ENCODE measurements around the gene AMIGO3.

AMIGO3 gene

GRCh38 chr3:49721596-49721895 is 2.1 kb upstream of the AMIGO3 start:
- TF ChIP-seq POLR2A (IDR thresholded peaks at IDR 0.05; ENCODE audit: low read length) (no peak), GATA1 (IDR thresholded peaks at IDR 0.05; ENCODE audit: low read depth, low read length) (no peak)
- no peak for DNase-seq

DNA sequence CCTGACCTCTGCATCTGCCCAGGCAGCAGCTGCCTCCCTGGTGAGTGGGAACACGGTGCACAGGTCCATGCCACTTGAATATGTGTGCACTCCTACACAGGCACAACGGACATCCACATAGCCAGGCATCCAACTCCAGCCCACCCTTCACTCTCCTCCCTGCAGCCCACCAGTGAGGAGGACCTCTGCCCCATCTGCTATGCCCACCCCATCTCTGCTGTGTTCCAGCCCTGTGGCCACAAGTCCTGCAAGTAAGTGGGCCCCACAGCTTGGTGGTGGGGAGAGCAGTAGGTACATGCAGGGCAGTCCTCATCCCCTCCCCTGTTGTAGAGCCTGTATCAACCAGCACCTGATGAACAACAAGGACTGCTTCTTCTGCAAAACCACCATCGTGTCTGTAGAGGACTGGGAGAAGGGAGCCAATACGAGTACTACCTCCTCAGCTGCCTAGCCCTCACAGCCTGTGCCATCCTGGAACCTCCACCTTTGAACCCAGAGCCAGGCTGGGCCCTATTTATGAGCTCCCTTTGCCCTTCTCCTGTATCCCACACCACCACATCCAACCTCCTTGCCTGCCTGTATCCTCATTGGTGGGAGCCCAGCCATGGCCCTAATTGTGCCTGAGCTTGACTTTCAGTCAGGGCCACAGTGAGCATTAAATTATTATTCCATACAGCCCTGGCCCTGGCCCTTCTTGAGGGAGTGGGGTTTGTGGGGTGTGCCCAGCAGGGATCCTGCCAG is 1.5 kb upstream of the AMIGO3 start:
- DNase-seq = no peak
- TF ChIP-seq POLR2A (IDR thresholded peaks at IDR 0.05; ENCODE audit: low read length) (peak; percentile 64), GATA1 (IDR thresholded peaks at IDR 0.05; ENCODE audit: low read depth, low read length) (no peak)

GRCh38 chr3:49718858-49719213 is 648 bp downstream of the AMIGO3 start:
- DNase-seq = no peak
- TF ChIP-seq GATA1 (IDR thresholded peaks at IDR 0.05; ENCODE audit: low read depth, low read length) (no peak), POLR2A (IDR thresholded peaks at IDR 0.05; ENCODE audit: low read length) (no peak)

GRCh38 chr3:49717959-49718857 is 1.3 kb downstream of the AMIGO3 start:
- no peak for TF ChIP-seq GATA1 (IDR thresholded peaks at IDR 0.05; ENCODE audit: low read depth, low read length)
- no peak for TF ChIP-seq POLR2A (IDR thresholded peaks at IDR 0.05; ENCODE audit: low read length)
- peak; percentile 41 to 48 for DNase-seq

GRCh38 chr3:49717211-49717958 is 2.1 kb downstream of the AMIGO3 start:
- DNase-seq = no peak
- TF ChIP-seq POLR2A (IDR thresholded peaks at IDR 0.05; ENCODE audit: low read length) = no peak
- TF ChIP-seq GATA1 (IDR thresholded peaks at IDR 0.05; ENCODE audit: low read depth, low read length) = no peak

GRCh38 chr3:49716691-49717210 is 2.7 kb downstream of the AMIGO3 start:
- TF ChIP-seq POLR2A (IDR thresholded peaks at IDR 0.05; ENCODE audit: low read length) (no peak), GATA1 (IDR thresholded peaks at IDR 0.05; ENCODE audit: low read depth, low read length) (no peak)
- no peak for DNase-seq

DNA sequence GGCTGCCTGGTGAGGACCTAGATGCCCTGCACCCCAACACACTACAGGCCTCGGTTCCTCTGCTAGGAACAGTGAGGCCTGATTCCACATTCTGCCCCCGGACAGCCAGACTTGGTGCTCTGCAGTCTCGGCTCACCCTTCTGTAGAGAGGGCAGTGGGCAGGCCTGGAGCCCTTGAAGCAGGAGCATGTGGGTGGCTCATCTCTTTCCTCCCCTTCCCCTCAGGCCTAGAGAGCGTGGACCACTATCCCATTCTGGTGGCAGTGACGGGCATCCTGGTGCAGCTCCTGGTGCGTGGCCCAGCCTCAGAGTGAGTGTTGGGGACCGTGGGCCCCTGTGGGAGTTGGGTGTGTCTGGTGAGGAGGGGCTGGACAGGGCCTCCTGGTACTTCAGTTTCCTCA is 3.3 kb downstream of the AMIGO3 start:
- DNase-seq = no peak
- TF ChIP-seq POLR2A (IDR thresholded peaks at IDR 0.05; ENCODE audit: low read length) (no peak), GATA1 (IDR thresholded peaks at IDR 0.05; ENCODE audit: low read depth, low read length) (no peak)

GRCh38 chr3:49715611-49716121 is 3.8 kb downstream of the AMIGO3 start:
- no peak for DNase-seq
- no peak for TF ChIP-seq GATA1 (IDR thresholded peaks at IDR 0.05; ENCODE audit: low read depth, low read length)
- TF ChIP-seq POLR2A (IDR thresholded peaks at IDR 0.05; ENCODE audit: low read length) = no peak

GRCh38 chr3:49714728-49715550 is 4.5 kb downstream of the AMIGO3 start:
- no peak for TF ChIP-seq GATA1 (IDR thresholded peaks at IDR 0.05; ENCODE audit: low read depth, low read length)
- no peak for TF ChIP-seq POLR2A (IDR thresholded peaks at IDR 0.05; ENCODE audit: low read length)
- no peak for DNase-seq

- TF ChIP-seq GATA1 (IDR thresholded peaks at IDR 0.05; ENCODE audit: low read depth, low read length) (no peak), POLR2A (IDR thresholded peaks at IDR 0.05; ENCODE audit: low read length) (peak; percentile 1)
- no peak for DNase-seq
These were observed 6.0 kb downstream of the AMIGO3 start for GRCh38 chr3:49713336-49714105.

DNA sequence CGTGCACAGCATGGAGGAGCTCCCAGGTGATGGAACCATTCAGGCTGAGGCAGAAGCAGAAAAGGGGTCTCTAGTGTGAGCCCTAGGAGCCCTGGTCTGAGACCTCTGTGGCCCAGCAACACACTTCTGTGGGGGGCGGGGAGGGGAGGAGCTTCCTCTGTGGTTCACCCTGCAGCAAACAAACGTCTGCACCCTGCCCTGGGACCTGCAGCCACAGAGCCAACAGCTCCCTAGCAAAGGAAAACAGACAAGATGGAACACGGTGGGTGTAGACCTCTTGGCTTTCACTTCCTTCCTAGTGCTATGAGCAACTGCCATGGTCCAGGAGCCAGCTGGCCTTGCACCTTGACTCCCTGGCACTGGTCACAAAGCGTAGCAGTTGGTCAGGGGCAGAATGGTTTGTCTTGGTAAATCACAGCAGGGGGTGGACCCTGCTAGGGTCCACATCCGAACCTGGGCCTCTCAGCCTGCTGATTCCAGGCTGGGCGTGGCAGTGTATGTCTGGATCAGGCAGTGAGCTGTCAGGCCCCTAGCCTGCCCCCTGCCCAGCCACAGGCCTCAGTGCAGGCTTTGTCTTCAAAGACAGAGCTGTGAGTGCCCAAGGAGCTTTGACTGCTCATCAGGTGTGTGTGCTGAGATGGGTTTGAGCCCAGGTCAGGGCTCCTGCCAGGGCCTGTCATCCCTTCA is 6.7 kb downstream of the AMIGO3 start:
- TF ChIP-seq GATA1 (IDR thresholded peaks at IDR 0.05; ENCODE audit: low read depth, low read length) (no peak), POLR2A (IDR thresholded peaks at IDR 0.05; ENCODE audit: low read length) (peak; percentile 18)
- DNase-seq = no peak

DNA sequence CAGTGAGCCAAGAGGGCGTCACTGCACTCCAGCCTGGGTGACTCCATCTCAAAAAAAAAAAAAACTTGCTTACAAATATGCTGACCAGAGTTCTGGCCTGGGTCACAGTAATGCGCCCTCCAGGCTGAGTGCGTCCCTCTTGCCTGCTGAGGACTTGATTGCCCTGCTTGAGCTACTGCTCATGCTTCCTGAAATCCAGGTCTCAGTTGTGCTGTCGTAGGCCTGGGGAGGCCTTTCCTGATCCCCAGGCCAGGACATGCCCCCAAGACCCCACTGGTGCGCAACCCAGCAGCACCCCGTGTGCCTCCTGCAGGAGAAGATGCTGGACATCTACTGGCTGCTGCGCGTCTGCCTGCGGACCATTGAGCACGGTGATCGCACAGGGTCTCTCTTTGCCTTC is 7.3 kb downstream of the AMIGO3 start:
- no peak for DNase-seq
- TF ChIP-seq POLR2A (IDR thresholded peaks at IDR 0.05; ENCODE audit: low read length) (no peak), GATA1 (IDR thresholded peaks at IDR 0.05; ENCODE audit: low read depth, low read length) (no peak)

Measured in erythroblast (primary cell).